ENCODE results near the gene KDM6A.

KDM6A gene

GRCh38 chrX:44952329-44953027 lies 79.5 kb downstream of the KDM6A start:
- H3K4me1 Mint-ChIP-seq (ENCODE audit: low read depth) = peaks cover 44% of the 10 kb centered on the region
- H3K4me3 Mint-ChIP-seq = no peak overlapping the region
- no peaks in the 10 kb centered on the region for H3K9me3 Mint-ChIP-seq
- H3K36me3 Mint-ChIP-seq (ENCODE audit: low read depth) = peaks cover 4% of the 10 kb centered on the region
- H3K27ac Mint-ChIP-seq = peak overlapping the region; percentile 70
- H3K27me3 Mint-ChIP-seq = no peaks in the 10 kb centered on the region

- Mint-ChIP-seq H3K9me3 (no peaks in the 10 kb centered on the region), H3K27me3 (no peaks in the 10 kb centered on the region), H3K4me1 (ENCODE audit: low read depth) (peaks cover 40% of the 10 kb centered on the region), H3K27ac (no peak overlapping the region), H3K4me3 (no peak overlapping the region), H3K36me3 (ENCODE audit: low read depth) (peaks cover 4% of the 10 kb centered on the region)
Observed at GRCh38 chrX:44953734-44954502, 80.9 kb downstream of the KDM6A start.

- peaks cover 45% of the 10 kb centered on the region for H3K4me1 Mint-ChIP-seq (ENCODE audit: low read depth)
- H3K9me3 Mint-ChIP-seq = no peaks in the 10 kb centered on the region
- H3K27ac Mint-ChIP-seq = peak overlapping the region; percentile 63
- peaks cover 4% of the 10 kb centered on the region for H3K36me3 Mint-ChIP-seq (ENCODE audit: low read depth)
- H3K4me3 Mint-ChIP-seq = no peak overlapping the region
- no peaks in the 10 kb centered on the region for H3K27me3 Mint-ChIP-seq
Observed at GRCh38 chrX:44954562-44954961, 81.6 kb downstream of the KDM6A start.

- H3K36me3 Mint-ChIP-seq (ENCODE audit: low read depth) = peaks cover 2% of the 10 kb centered on the region
- no peak overlapping the region for H3K4me3 Mint-ChIP-seq
- H3K9me3 Mint-ChIP-seq = no peaks in the 10 kb centered on the region
- no peak overlapping the region for H3K27ac Mint-ChIP-seq
- no peaks in the 10 kb centered on the region for H3K27me3 Mint-ChIP-seq
- H3K4me1 Mint-ChIP-seq (ENCODE audit: low read depth) = peaks cover 53% of the 10 kb centered on the region
Observed at GRCh38 chrX:44957848-44958247, 84.9 kb downstream of the KDM6A start.

GRCh38 chrX:44958480-44958879 lies 85.5 kb downstream of the KDM6A start:
- Mint-ChIP-seq H3K9me3 (no peaks in the 10 kb centered on the region), H3K27me3 (no peaks in the 10 kb centered on the region), H3K27ac (no peak overlapping the region), H3K36me3 (ENCODE audit: low read depth) (peaks cover 6% of the 10 kb centered on the region), H3K4me3 (no peak overlapping the region), H3K4me1 (ENCODE audit: low read depth) (peaks cover 49% of the 10 kb centered on the region)

GRCh38 chrX:44961817-44962607 lies 89.0 kb downstream of the KDM6A start:
- Mint-ChIP-seq H3K27ac (no peak overlapping the region), H3K36me3 (ENCODE audit: low read depth) (peaks cover 21% of the 10 kb centered on the region), H3K27me3 (no peaks in the 10 kb centered on the region), H3K4me3 (no peak overlapping the region), H3K9me3 (no peaks in the 10 kb centered on the region), H3K4me1 (ENCODE audit: low read depth) (peaks cover 47% of the 10 kb centered on the region)

- Mint-ChIP-seq H3K4me3 (no peak overlapping the region), H3K36me3 (ENCODE audit: low read depth) (peaks cover 27% of the 10 kb centered on the region), H3K27me3 (no peaks in the 10 kb centered on the region), H3K9me3 (no peaks in the 10 kb centered on the region), H3K27ac (no peak overlapping the region), H3K4me1 (ENCODE audit: low read depth) (peaks cover 55% of the 10 kb centered on the region)
Observed at GRCh38 chrX:44962944-44963343, 90.0 kb downstream of the KDM6A start.

- Mint-ChIP-seq H3K4me1 (ENCODE audit: low read depth) (peaks cover 29% of the 10 kb centered on the region), H3K36me3 (ENCODE audit: low read depth) (peaks cover 42% of the 10 kb centered on the region), H3K27ac (no peak overlapping the region), H3K9me3 (no peaks in the 10 kb centered on the region), H3K27me3 (no peaks in the 10 kb centered on the region), H3K4me3 (no peak overlapping the region)
Observed at GRCh38 chrX:44967221-44967620, 94.2 kb downstream of the KDM6A start.

GRCh38 chrX:44970709-44971108 lies 97.7 kb downstream of the KDM6A start:
- no peaks in the 10 kb centered on the region for H3K27me3 Mint-ChIP-seq
- peaks cover 8% of the 10 kb centered on the region for H3K9me3 Mint-ChIP-seq
- peaks cover 48% of the 10 kb centered on the region for H3K36me3 Mint-ChIP-seq (ENCODE audit: low read depth)
- H3K4me3 Mint-ChIP-seq = no peak overlapping the region
- peaks cover 38% of the 10 kb centered on the region for H3K4me1 Mint-ChIP-seq (ENCODE audit: low read depth)
- H3K27ac Mint-ChIP-seq = no peak overlapping the region

- peaks cover 34% of the 10 kb centered on the region for H3K4me1 Mint-ChIP-seq (ENCODE audit: low read depth)
- no peak overlapping the region for H3K27ac Mint-ChIP-seq
- no peaks in the 10 kb centered on the region for H3K27me3 Mint-ChIP-seq
- peaks cover 8% of the 10 kb centered on the region for H3K9me3 Mint-ChIP-seq
- no peak overlapping the region for H3K4me3 Mint-ChIP-seq
- H3K36me3 Mint-ChIP-seq (ENCODE audit: low read depth) = peaks cover 43% of the 10 kb centered on the region
Observed at GRCh38 chrX:44971674-44972073, 98.7 kb downstream of the KDM6A start.

- Mint-ChIP-seq H3K4me1 (ENCODE audit: low read depth) (peaks cover 31% of the 10 kb centered on the region), H3K9me3 (peaks cover 8% of the 10 kb centered on the region), H3K4me3 (no peak overlapping the region), H3K36me3 (ENCODE audit: low read depth) (peaks cover 40% of the 10 kb centered on the region), H3K27ac (no peak overlapping the region), H3K27me3 (no peaks in the 10 kb centered on the region)
Observed at GRCh38 chrX:44972132-44972531, 99.1 kb downstream of the KDM6A start.

GRCh38 chrX:44973420-44973932 lies 100.5 kb downstream of the KDM6A start:
- Mint-ChIP-seq H3K36me3 (ENCODE audit: low read depth) (peaks cover 34% of the 10 kb centered on the region), H3K4me3 (no peak overlapping the region), H3K4me1 (ENCODE audit: low read depth) (peaks cover 22% of the 10 kb centered on the region), H3K9me3 (peaks cover 8% of the 10 kb centered on the region), H3K27ac (no peak overlapping the region), H3K27me3 (no peaks in the 10 kb centered on the region)

GRCh38 chrX:44974451-44974850 lies 101.5 kb downstream of the KDM6A start:
- peaks cover 40% of the 10 kb centered on the region for H3K36me3 Mint-ChIP-seq (ENCODE audit: low read depth)
- H3K9me3 Mint-ChIP-seq = peaks cover 8% of the 10 kb centered on the region
- H3K27me3 Mint-ChIP-seq = no peaks in the 10 kb centered on the region
- no peak overlapping the region for H3K27ac Mint-ChIP-seq
- peaks cover 26% of the 10 kb centered on the region for H3K4me1 Mint-ChIP-seq (ENCODE audit: low read depth)
- no peak overlapping the region for H3K4me3 Mint-ChIP-seq

GRCh38 chrX:44975666-44976263 lies 102.8 kb downstream of the KDM6A start:
- peaks cover 33% of the 10 kb centered on the region for H3K36me3 Mint-ChIP-seq (ENCODE audit: low read depth)
- H3K27ac Mint-ChIP-seq = no peak overlapping the region
- peaks cover 21% of the 10 kb centered on the region for H3K4me1 Mint-ChIP-seq (ENCODE audit: low read depth)
- H3K4me3 Mint-ChIP-seq = no peak overlapping the region
- H3K9me3 Mint-ChIP-seq = peaks cover 8% of the 10 kb centered on the region
- H3K27me3 Mint-ChIP-seq = no peaks in the 10 kb centered on the region
